ENCODE data around the gene PIP4K2B.
"Not testable (repeated sequence)": the region's sequence is repeated elsewhere in the genome, so short reads cannot be mapped to it uniquely, and the experiment has no call there.

The PIP4K2B gene

DNA sequence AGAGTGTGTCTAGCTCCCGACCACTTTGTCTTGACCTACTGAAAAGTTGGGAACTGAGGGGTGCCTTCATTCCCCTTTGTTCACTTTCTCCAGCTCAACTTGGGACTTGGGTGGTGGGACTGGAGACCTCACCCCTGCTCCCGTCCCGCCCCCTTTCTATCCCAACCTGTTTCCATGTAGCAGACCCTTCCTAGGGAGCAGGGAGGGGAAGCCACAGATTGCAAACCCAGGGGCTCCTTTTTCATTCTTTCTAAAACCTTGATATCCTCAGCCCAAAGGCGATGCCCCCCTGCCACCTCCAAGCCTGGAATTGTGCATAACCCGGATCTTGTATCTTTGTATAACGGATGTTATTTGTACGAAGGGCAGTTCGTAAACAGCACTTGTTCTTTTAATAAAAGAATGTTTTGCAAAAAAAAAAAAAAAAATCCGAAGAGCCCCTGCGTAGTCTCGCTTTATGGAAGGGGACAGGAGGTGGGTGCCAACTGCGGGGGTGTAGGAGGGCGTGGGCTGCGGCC, 69.9 kb downstream of the PIP4K2B start:
- no peak for DNase-seq (ENCODE audit: low spot score)
- no CpG with 5 or more reads among the region's 14 CpGs for WGBS, 2 donors (ENCODE audit: extremely low coverage in 2 of 2, insufficient read length in 2 of 2, insufficient replicate concordance in 1 of 2)

DNA sequence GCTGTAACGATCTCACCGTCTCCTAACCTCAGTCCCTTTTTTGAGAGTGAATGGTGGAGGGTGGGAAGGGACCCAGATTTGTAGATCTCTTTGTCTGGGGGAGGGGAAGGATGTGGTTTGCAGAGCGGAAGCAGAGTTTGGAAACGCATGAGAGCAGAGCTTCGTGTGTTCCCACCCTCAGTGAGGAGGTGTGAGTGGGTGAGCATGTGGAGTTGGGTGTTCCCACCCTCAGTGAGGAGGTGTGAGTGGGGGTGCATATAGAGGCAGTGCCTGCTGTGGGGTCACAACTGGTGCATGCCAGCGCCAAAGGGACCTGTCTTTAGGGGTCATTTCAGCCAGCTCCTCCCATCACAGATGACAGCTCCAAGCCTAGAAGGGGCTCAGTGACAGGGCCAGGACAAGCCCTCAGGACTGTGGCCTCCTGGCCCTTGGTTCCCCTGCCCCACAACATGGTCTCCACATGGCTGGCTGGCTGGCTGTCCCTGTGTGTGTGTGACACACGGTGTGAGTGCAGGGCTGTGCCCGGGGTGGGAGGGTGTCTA, 71.0 kb downstream of the PIP4K2B start:
- no peak for DNase-seq (ENCODE audit: low spot score)
- no CpG with 5 or more reads among the region's 8 CpGs for WGBS, 2 donors (ENCODE audit: extremely low coverage in 2 of 2, insufficient read length in 2 of 2, insufficient replicate concordance in 1 of 2)
- Histone ChIP-seq H3K4me3 (ENCODE audit: low read length in 2 of 2) (peak overlapping the region in 1 of 2 donors; percentile 67), H4K91ac (ENCODE audit: low read depth, low read length, poor library complexity) (no peak overlapping the region), H3K4me2 (ENCODE audit: insufficient read depth, low read length, poor library complexity, severe bottlenecking) (no peak overlapping the region), H2BK5ac (ENCODE audit: low read length) (no peak overlapping the region), H3K18ac (ENCODE audit: low read length) (no peak overlapping the region), H2BK120ac (ENCODE audit: low read depth, low read length) (no peak overlapping the region), H3K23ac (ENCODE audit: low read depth, low read length, poor library complexity) (peak overlapping the region; percentile 30), H3K4ac (ENCODE audit: low read length) (no peak overlapping the region), H3K9ac (ENCODE audit: low read depth, low read length, poor library complexity) (no peak overlapping the region), H2AK5ac (ENCODE audit: low read depth, low read length) (peak overlapping the region; percentile 44), H3K79me1 (ENCODE audit: low read depth, low read length) (no peaks in the 10 kb centered on the region), H3K27ac (replicated peaks; ENCODE audit: low read length) (no peak overlapping the region), H3K4me1 (ENCODE audit: control insufficient read depth in 2 of 2, insufficient read depth in 1 of 2, low read depth in 1 of 2, low read length in 2 of 2) (peaks cover 9 to 12% of the 10 kb centered on the region in 2 donors), H2AFZ (ENCODE audit: low read length) (no peak overlapping the region), H3K14ac (ENCODE audit: low read length) (peak overlapping the region; percentile 42), H3K36me3 (replicated peaks in 1 of 2; ENCODE audit: control insufficient read depth in 2 of 2, insufficient read depth in 2 of 2, low read length in 2 of 2) (peaks cover 7 to 45% of the 10 kb centered on the region in 2 donors), H2BK15ac (ENCODE audit: low read length) (no peak overlapping the region), H3K9me3 (replicated peaks in 1 of 2; ENCODE audit: control insufficient read depth in 2 of 2, insufficient read depth in 1 of 2, low read depth in 1 of 2, low read length in 2 of 2) (no peaks in the 10 kb centered on the region), H3K27me3 (ENCODE audit: control insufficient read depth in 3 of 3, insufficient read depth in 3 of 3, low read depth in 1 of 3, low read length in 3 of 3) (no peaks in the 10 kb centered on the region), H2BK12ac (ENCODE audit: low read length) (no peak overlapping the region), H4K8ac (ENCODE audit: low read depth, low read length) (peak overlapping the region; percentile 33)

More for the DNA sequence above, 69.9 kb downstream of the PIP4K2B start:
- Histone ChIP-seq H2BK5ac (ENCODE audit: low read length) (no peak overlapping the region), H3K14ac (ENCODE audit: low read length) (peak overlapping the region; percentile 99), H3K23ac (ENCODE audit: low read depth, low read length, poor library complexity) (no peak overlapping the region), H3K4me3 (ENCODE audit: low read length in 2 of 2) (peak overlapping the region; percentile 53 to 82), H2BK120ac (ENCODE audit: low read depth, low read length) (no peak overlapping the region), H2BK12ac (ENCODE audit: low read length) (no peak overlapping the region), H3K27me3 (ENCODE audit: control insufficient read depth in 3 of 3, insufficient read depth in 3 of 3, low read depth in 1 of 3, low read length in 3 of 3) (no peaks in the 10 kb centered on the region), H4K8ac (ENCODE audit: low read depth, low read length) (peak overlapping the region; percentile 74), H2BK15ac (ENCODE audit: low read length) (no peak overlapping the region), H3K4ac (ENCODE audit: low read length) (peak overlapping the region; percentile 86), H3K36me3 (replicated peaks in 1 of 2; ENCODE audit: control insufficient read depth in 2 of 2, insufficient read depth in 2 of 2, low read length in 2 of 2) (peaks cover 14 to 49% of the 10 kb centered on the region in 2 donors), H3K9ac (ENCODE audit: low read depth, low read length, poor library complexity) (peak overlapping the region; percentile 94), H2AFZ (ENCODE audit: low read length) (peak overlapping the region; percentile 88), H3K4me2 (ENCODE audit: insufficient read depth, low read length, poor library complexity, severe bottlenecking) (peak overlapping the region; percentile 72), H4K91ac (ENCODE audit: low read depth, low read length, poor library complexity) (no peak overlapping the region), H3K4me1 (ENCODE audit: control insufficient read depth in 2 of 2, insufficient read depth in 1 of 2, low read depth in 1 of 2, low read length in 2 of 2) (peaks cover 9 to 12% of the 10 kb centered on the region in 2 donors), H2AK5ac (ENCODE audit: low read depth, low read length) (no peak overlapping the region), H3K27ac (replicated peaks; ENCODE audit: low read length) (no peak overlapping the region), H3K79me1 (ENCODE audit: low read depth, low read length) (no peaks in the 10 kb centered on the region), H3K18ac (ENCODE audit: low read length) (peak overlapping the region; percentile 91), H3K9me3 (replicated peaks in 1 of 2; ENCODE audit: control insufficient read depth in 2 of 2, insufficient read depth in 1 of 2, low read depth in 1 of 2, low read length in 2 of 2) (no peaks in the 10 kb centered on the region)

DNA sequence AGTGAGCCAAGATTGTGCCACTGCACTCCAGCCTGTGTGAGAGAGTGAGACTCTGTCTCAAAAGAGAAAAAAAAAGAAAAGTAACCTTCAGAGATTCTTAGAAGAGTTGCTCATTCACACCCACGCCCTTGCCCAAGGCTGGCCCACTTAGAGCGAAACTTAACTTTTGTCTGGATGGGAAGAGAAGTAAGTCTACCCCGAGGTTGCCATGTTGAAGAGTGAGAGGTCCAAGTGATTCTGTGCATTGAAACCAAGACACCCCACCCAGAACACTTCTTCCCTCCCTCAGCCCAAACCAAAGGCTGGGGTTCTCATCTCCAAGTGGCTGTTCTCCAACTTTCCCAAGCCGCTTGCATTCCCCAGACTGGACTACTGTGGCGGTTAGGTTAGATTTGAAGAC, 71.6 kb downstream of the PIP4K2B start:
- Histone ChIP-seq H2BK12ac (ENCODE audit: low read length) (no peak overlapping the region), H3K36me3 (replicated peaks in 1 of 2; ENCODE audit: control insufficient read depth in 2 of 2, insufficient read depth in 2 of 2, low read length in 2 of 2) (peaks cover 3 to 45% of the 10 kb centered on the region in 2 donors), H3K27ac (replicated peaks; ENCODE audit: low read length) (no peak overlapping the region), H4K8ac (ENCODE audit: low read depth, low read length) (no peak overlapping the region), H3K4ac (ENCODE audit: low read length) (no peak overlapping the region), H3K4me1 (ENCODE audit: control insufficient read depth in 2 of 2, insufficient read depth in 1 of 2, low read depth in 1 of 2, low read length in 2 of 2) (peaks cover 9 to 12% of the 10 kb centered on the region in 2 donors), H3K4me3 (ENCODE audit: low read length in 2 of 2) (no peak overlapping the region), H2BK15ac (ENCODE audit: low read length) (no peak overlapping the region), H2BK5ac (ENCODE audit: low read length) (no peak overlapping the region), H2BK120ac (ENCODE audit: low read depth, low read length) (no peak overlapping the region), H3K79me1 (ENCODE audit: low read depth, low read length) (no peaks in the 10 kb centered on the region), H2AK5ac (ENCODE audit: low read depth, low read length) (no peak overlapping the region), H4K91ac (ENCODE audit: low read depth, low read length, poor library complexity) (no peak overlapping the region), H3K9ac (ENCODE audit: low read depth, low read length, poor library complexity) (no peak overlapping the region), H3K23ac (ENCODE audit: low read depth, low read length, poor library complexity) (no peak overlapping the region), H3K18ac (ENCODE audit: low read length) (no peak overlapping the region), H3K14ac (ENCODE audit: low read length) (no peak overlapping the region), H3K9me3 (replicated peaks in 1 of 2; ENCODE audit: control insufficient read depth in 2 of 2, insufficient read depth in 1 of 2, low read depth in 1 of 2, low read length in 2 of 2) (no peaks in the 10 kb centered on the region), H3K4me2 (ENCODE audit: insufficient read depth, low read length, poor library complexity, severe bottlenecking) (no peak overlapping the region), H3K27me3 (ENCODE audit: control insufficient read depth in 3 of 3, insufficient read depth in 3 of 3, low read depth in 1 of 3, low read length in 3 of 3) (no peaks in the 10 kb centered on the region), H2AFZ (ENCODE audit: low read length) (no peak overlapping the region)
- no peak for DNase-seq (ENCODE audit: low spot score)
- WGBS, 2 donors (ENCODE audit: extremely low coverage in 2 of 2, insufficient read length in 2 of 2, insufficient replicate concordance in 1 of 2): no CpG with 5 or more reads among the region's 5 CpGs

DNA sequence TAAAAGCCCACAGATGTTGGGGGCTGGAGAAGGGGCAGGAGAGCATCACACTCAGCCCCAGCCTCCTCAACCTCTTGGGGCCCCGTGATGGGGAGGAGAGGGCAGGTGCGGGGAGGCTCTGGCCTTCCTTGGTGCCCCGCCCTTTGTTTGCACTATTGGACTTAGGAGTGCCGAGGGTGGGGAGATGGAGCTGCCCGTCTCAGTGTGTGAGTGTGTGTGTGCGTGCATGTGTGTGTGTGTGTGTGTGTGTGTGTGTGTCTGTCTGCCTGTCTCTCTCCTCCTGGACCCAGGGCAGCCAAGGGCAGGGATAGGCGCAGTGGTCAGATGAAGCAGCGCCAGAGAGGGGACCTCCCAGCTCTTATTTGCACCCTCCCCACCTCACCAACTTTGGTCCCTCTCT, 73.2 kb downstream of the PIP4K2B start:
- not testable (repeated sequence) for H2BK5ac ChIP-seq (ENCODE audit: low read length); H3K18ac ChIP-seq (ENCODE audit: low read length); H2BK12ac ChIP-seq (ENCODE audit: low read length); H3K14ac ChIP-seq (ENCODE audit: low read length); H2BK120ac ChIP-seq (ENCODE audit: low read depth, low read length); H3K4ac ChIP-seq (ENCODE audit: low read length); H3K79me1 ChIP-seq (ENCODE audit: low read depth, low read length); H3K9ac ChIP-seq (ENCODE audit: low read depth, low read length, poor library complexity); H2BK15ac ChIP-seq (ENCODE audit: low read length); H2AK5ac ChIP-seq (ENCODE audit: low read depth, low read length); H3K4me3 ChIP-seq (ENCODE audit: low read length in 2 of 2); H2AFZ ChIP-seq (ENCODE audit: low read length); H3K27me3 ChIP-seq (ENCODE audit: control insufficient read depth in 3 of 3, insufficient read depth in 3 of 3, low read depth in 1 of 3, low read length in 3 of 3); DNase-seq (ENCODE audit: low spot score); H3K9me3 ChIP-seq (replicated peaks in 1 of 2; ENCODE audit: control insufficient read depth in 2 of 2, insufficient read depth in 1 of 2, low read depth in 1 of 2, low read length in 2 of 2); H3K27ac ChIP-seq (replicated peaks; ENCODE audit: low read length); H4K91ac ChIP-seq (ENCODE audit: low read depth, low read length, poor library complexity); H3K4me2 ChIP-seq (ENCODE audit: insufficient read depth, low read length, poor library complexity, severe bottlenecking); H3K23ac ChIP-seq (ENCODE audit: low read depth, low read length, poor library complexity); H4K8ac ChIP-seq (ENCODE audit: low read depth, low read length)
- WGBS, 2 donors (ENCODE audit: extremely low coverage in 2 of 2, insufficient read length in 2 of 2, insufficient replicate concordance in 1 of 2): no CpG with 5 or more reads among the region's 8 CpGs
- Histone ChIP-seq H3K36me3 (replicated peaks in 1 of 2; ENCODE audit: control insufficient read depth in 2 of 2, insufficient read depth in 2 of 2, low read length in 2 of 2) (peaks cover 5 to 47% of the 10 kb centered on the region in 2 donors), H3K4me1 (ENCODE audit: control insufficient read depth in 2 of 2, insufficient read depth in 1 of 2, low read depth in 1 of 2, low read length in 2 of 2) (peaks cover 9 to 12% of the 10 kb centered on the region in 2 donors)
